HCT116 (cell line): Measurements from ENCODE around the gene CHST15.

Experiments
- CBX3 ChIP-seq: IDR thresholded peaks from 2 replicates; pipeline ENCODE4 v1.6.1; 2012; ENCODE audit warnings: low read depth
- CTCF ChIP-seq, 3 experiments: fragments of 200-600 bp in 1 of 3; sonication (generic) in 1 of 3; IDR thresholded peaks in 2 of 3; conservative IDR thresholded peaks in 1 of 3; 2 replicates each; pipeline ENCODE4 v1.5.1; 2012 to 2017; ENCODE audit warnings: low read depth in 2 of 3, low read length in 2 of 3, antibody characterized with exemption in 1 of 3, borderline replicate concordance in 1 of 3, control low read depth in 1 of 3, mild to moderate bottlenecking in 1 of 3, mixed read lengths in 1 of 3, mixed run types in 1 of 3, moderate library complexity in 1 of 3; ENCODE audit not compliant: insufficient read depth in 1 of 3
- EGR1 ChIP-seq: IDR thresholded peaks from 2 replicates; pipeline ENCODE4 v1.6.1; 2012; ENCODE audit warnings: low read depth
- EZH2 ChIP-seq: fragments of 200-600 bp; sonication (generic); IDR thresholded peaks from 2 replicates; pipeline ENCODE4 v1.6.1; 2017; ENCODE audit warnings: antibody characterized with exemption, mixed run types
- RAD21 ChIP-seq: IDR thresholded peaks from 2 replicates; pipeline ENCODE4 v1.6.1; 2012; ENCODE audit warnings: low read depth, mild to moderate bottlenecking
- ZNF274 ChIP-seq: fragments of 200-500 bp; sonication (Bioruptor generic); IDR thresholded peaks from 2 replicates; pipeline ENCODE4 v1.6.1; 2014; ENCODE audit warnings: mild to moderate bottlenecking, low read depth, low read length, inconsistent platforms
- TF ChIP-seq, protein P1 (sequence below): IDR thresholded peaks from 2 replicates; pipeline ENCODE4 v1.6.1; 2012
- TF ChIP-seq, protein P2 (sequence below): IDR thresholded peaks from 2 replicates; pipeline ENCODE4 v1.6.1; 2011; ENCODE audit warnings: mild to moderate bottlenecking, low read length, moderate library complexity; ENCODE audit not compliant: insufficient replicate concordance; ENCODE audit errors: extremely low read depth

- TF ChIP-seq RAD21 (no peak), ZNF274 (no peak), CTCF (IDR thresholded peaks at IDR 0.05 in 2 of 3, conservative IDR thresholded peaks at IDR 0.05 in 1 of 3; ENCODE audit: borderline replicate concordance in 1 of 3, insufficient read depth in 1 of 3, low read depth in 2 of 3, low read length in 2 of 3) (no peak), CBX3 (no peak), EZH2 (no peak), EGR1 (no peak)
- TF ChIP-seq, protein P1, sequence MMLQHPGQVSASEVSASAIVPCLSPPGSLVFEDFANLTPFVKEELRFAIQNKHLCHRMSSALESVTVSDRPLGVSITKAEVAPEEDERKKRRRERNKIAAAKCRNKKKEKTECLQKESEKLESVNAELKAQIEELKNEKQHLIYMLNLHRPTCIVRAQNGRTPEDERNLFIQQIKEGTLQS, result no peak
- TF ChIP-seq, protein P2, sequence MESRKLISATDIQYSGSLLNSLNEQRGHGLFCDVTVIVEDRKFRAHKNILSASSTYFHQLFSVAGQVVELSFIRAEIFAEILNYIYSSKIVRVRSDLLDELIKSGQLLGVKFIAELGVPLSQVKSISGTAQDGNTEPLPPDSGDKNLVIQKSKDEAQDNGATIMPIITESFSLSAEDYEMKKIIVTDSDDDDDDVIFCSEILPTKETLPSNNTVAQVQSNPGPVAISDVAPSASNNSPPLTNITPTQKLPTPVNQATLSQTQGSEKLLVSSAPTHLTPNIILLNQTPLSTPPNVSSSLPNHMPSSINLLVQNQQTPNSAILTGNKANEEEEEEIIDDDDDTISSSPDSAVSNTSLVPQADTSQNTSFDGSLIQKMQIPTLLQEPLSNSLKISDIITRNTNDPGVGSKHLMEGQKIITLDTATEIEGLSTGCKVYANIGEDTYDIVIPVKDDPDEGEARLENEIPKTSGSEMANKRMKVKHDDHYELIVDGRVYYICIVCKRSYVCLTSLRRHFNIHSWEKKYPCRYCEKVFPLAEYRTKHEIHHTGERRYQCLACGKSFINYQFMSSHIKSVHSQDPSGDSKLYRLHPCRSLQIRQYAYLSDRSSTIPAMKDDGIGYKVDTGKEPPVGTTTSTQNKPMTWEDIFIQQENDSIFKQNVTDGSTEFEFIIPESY, result no peak
Measured at GRCh38 chr10:124035306-124035927, 58.0 kb downstream of the CHST15 start.
